Lower lobe of right lung (tissue), 2 donors: Measurements from ENCODE around the gene ZBTB46. TPM values are rescaled to one million over a fixed set of nuclear protein-coding genes. Genes with fewer than 3 reads are reported as not detected.
"Not testable (repeated sequence)": the region's sequence is repeated elsewhere in the genome, so short reads cannot be mapped to it uniquely, and the experiment has no call there.

Experiments used
- ATAC-seq, 2 donors: fragments of 200-7000 bp; cut with Tn5 transposase; one replicate each; pipeline ENCODE4 v1.9.1; 2020 to 2022; ENCODE audit warnings: mild to moderate bottlenecking in 2 of 2, moderate library complexity in 2 of 2
- DNase-seq: peaks from one replicate; pipeline ENCODE4 v3.0.0-alpha.2; 2020
- H3K27ac ChIP-seq: fragments of 200-600 bp; one replicate; pipeline ENCODE4 v1.8.0; 2022
- H3K27me3 ChIP-seq: fragments of 200-600 bp; one replicate; pipeline ENCODE4 v1.8.0; 2022; ENCODE audit warnings: low read depth
- H3K36me3 ChIP-seq: fragments of 200-600 bp; one replicate; pipeline ENCODE4 v1.8.0; 2022; ENCODE audit warnings: mild to moderate bottlenecking
- H3K4me1 ChIP-seq: fragments of 200-600 bp; one replicate; pipeline ENCODE4 v1.8.0; 2022
- H3K4me3 ChIP-seq: fragments of 200-600 bp; one replicate; pipeline ENCODE4 v1.8.0; 2022; ENCODE audit warnings: mild to moderate bottlenecking
- H3K9me3 ChIP-seq: fragments of 200-600 bp; one replicate; pipeline ENCODE4 v1.8.0; 2022
- CTCF ChIP-seq: fragments of 200-600 bp; IDR thresholded peaks from one replicate; pipeline ENCODE4 v1.8.0; 2022; ENCODE audit warnings: antibody characterized with exemption, mild to moderate bottlenecking
- intact Hi-C: fragments of 100-400 bp; cut with DNase I; formaldehyde crosslinking; loops from one replicate; pipeline ENCODE4 v1.11.0; 2022
- total RNA-seq: library from RNA; stranded (reverse); fragmentation: NEBNext Ultra II Directional; extraction: Animal tissue kit (Norgen Biotek cat#: 25700); gene quantifications from one replicate; pipeline ENCODE4 v1.2.1, GENCODE V29; 2021
- donor health status: DM: no; HTN: yes; CAD: no; lungs with severe emphysema.

Gene ZBTB46
- total RNA-seq, 1 donor from 2014 or later, result 9.9 TPM

- H3K4me1 ChIP-seq, result peaks cover 65% of the 10 kb centered on the region
- H3K4me3 ChIP-seq, result peak overlapping the region; percentile 34
- ATAC-seq (peak in 1 of 2 donors; percentile 10), DNase-seq (no peak)
- no peak for TF ChIP-seq CTCF
- peak overlapping the region; percentile 67 for H3K27ac ChIP-seq
- no peaks in the 10 kb centered on the region for H3K9me3 ChIP-seq
- intact Hi-C loops, result no loop called here
- no peaks in the 10 kb centered on the region for H3K36me3 ChIP-seq
- peaks cover 5% of the 10 kb centered on the region for H3K27me3 ChIP-seq
Measured at GRCh38 chr20:63855363-63856097, 24.5 kb upstream of the ZBTB46 start.

DNA sequence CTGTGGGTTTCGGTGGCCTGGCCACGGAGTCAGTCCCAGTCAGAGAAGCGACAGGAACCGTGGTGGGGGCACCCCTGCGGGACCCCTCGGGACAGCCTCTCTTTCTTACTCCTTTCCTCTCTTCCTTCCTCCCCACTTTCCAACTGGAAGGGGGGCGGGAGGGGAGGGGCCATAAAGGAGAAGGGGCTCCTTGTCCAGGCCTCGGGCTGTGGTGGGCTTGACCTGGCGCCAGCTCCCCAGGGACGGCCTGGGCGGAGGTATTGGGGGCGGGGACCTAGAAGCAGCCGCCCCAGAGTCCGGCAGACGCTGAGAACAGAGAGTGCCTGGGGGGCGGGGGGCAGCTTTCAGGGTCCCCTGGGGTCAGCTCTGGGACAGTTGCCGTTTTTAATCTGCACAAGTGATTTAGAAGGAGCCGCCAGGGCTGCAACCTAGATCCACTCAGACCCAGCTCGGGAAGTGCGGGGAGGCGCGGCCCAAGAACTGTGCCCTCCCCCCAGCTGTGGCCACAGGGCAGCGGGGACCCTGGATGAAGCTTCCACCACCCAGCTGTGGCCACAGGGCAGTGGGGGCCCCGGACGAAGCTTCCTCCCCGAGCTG is 23.8 kb upstream of the ZBTB46 start:
- ATAC-seq (peak; percentile 36 to 39), DNase-seq (no peak)
- TF ChIP-seq CTCF, result no peak
- intact Hi-C loops, result no loop called here
- H3K36me3 ChIP-seq, result no peaks in the 10 kb centered on the region
- peak overlapping the region; percentile 81 for H3K27ac ChIP-seq
- peak overlapping the region; percentile 34 for H3K4me3 ChIP-seq
- H3K9me3 ChIP-seq, result no peaks in the 10 kb centered on the region
- peaks cover 65% of the 10 kb centered on the region for H3K4me1 ChIP-seq
- peaks cover 5% of the 10 kb centered on the region for H3K27me3 ChIP-seq

GRCh38 chr20:63854069-63854765 is 23.2 kb upstream of the ZBTB46 start:
- ATAC-seq (peak; percentile 45 to 49), DNase-seq (no peak)
- no peak for TF ChIP-seq CTCF
- Histone ChIP-seq H3K27me3 (peaks cover 5% of the 10 kb centered on the region), H3K4me1 (peaks cover 59% of the 10 kb centered on the region), H3K4me3 (peak overlapping the region; percentile 34), H3K36me3 (no peaks in the 10 kb centered on the region), H3K9me3 (no peaks in the 10 kb centered on the region), H3K27ac (peak overlapping the region; percentile 81)
- intact Hi-C loops, result no loop called here

DNA sequence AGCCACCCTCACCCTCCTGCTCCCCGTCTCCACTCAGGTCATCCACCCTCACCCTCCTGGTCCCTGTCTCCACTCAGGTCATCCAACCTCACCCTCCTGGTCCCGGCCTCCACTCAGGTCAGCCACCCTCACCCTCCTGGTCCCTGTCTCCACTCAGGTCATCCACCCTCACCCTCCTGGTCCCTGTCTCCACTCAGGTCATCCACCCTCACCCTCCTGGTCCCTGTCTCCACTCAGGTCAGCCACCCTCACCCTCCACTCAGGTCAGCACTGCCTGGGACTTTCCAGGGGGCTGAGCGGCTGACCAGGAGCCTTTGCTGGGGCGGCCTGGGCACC is 22.6 kb upstream of the ZBTB46 start:
- Histone ChIP-seq H3K4me1 (peaks cover 54% of the 10 kb centered on the region), H3K4me3 (peak overlapping the region; percentile 34), H3K27ac (peak overlapping the region; percentile 81)
- ATAC-seq, H3K36me3 ChIP-seq, intact Hi-C loops, DNase-seq, H3K9me3 ChIP-seq, H3K27me3 ChIP-seq: not testable (repeated sequence)

GRCh38 chr20:63851548-63851943 is 20.5 kb upstream of the ZBTB46 start:
- Histone ChIP-seq H3K4me1 (peaks cover 54% of the 10 kb centered on the region), H3K27me3 (peaks cover 13% of the 10 kb centered on the region)
- DNase-seq, H3K9me3 ChIP-seq, intact Hi-C loops, H3K36me3 ChIP-seq, ATAC-seq, H3K4me3 ChIP-seq, H3K27ac ChIP-seq: not testable (repeated sequence)

GRCh38 chr20:63850689-63851547 is 19.9 kb upstream of the ZBTB46 start:
- no peak overlapping the region for H3K4me3 ChIP-seq
- H3K9me3 ChIP-seq, result no peaks in the 10 kb centered on the region
- no peak overlapping the region for H3K27ac ChIP-seq
- ATAC-seq (no peak), DNase-seq (no peak)
- TF ChIP-seq CTCF, result no peak
- intact Hi-C loops, result no loop called here
- no peaks in the 10 kb centered on the region for H3K36me3 ChIP-seq
- H3K4me1 ChIP-seq, result peaks cover 54% of the 10 kb centered on the region
- peaks cover 18% of the 10 kb centered on the region for H3K27me3 ChIP-seq
